NCI-H510A (cell line): ENCODE data around the gene LYPD3.

ENCODE experiments used
- DNase-seq: peaks from one replicate; lab custom pipeline; 2025; lab: John Stamatoyannopoulos, UW

LYPD3 gene

GRCh38 chr19:43430976-43431375, 34.4 kb downstream of the LYPD3 start:
- no peak for DNase-seq

DNA sequence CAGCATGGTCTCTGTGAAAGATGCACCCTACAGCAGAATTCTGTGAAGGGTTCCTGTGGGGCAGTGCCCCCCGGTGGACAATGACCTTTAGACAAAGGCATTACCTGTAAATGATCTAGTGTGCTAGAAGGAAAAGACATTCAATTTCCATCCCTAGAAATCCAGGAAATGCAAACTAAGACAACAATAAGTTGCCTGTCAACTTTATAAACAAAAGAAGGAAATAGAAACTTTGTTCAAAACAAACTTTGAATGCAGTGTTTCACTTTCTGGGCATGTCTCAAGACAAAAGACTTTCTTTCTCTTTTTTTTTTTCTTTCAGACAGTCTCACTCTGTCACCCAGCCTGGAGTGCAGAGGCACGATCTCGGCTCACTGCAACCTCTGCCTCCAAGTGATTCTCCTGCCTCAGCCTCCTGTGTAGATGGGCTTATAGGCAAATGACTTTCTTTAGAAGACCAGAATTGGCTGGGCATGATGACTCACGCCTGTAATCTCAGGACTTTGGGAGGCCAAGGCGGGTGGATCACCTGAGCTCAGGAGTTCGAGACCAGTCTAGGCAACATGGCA, 35.2 kb downstream of the LYPD3 start:
- no peak for DNase-seq

- DNase-seq = no peak
These were observed 36.0 kb downstream of the LYPD3 start for GRCh38 chr19:43429395-43429794.

- DNase-seq = no peak
These were observed 39.6 kb downstream of the LYPD3 start for GRCh38 chr19:43425567-43426392.

- no peak for DNase-seq
These were observed 41.6 kb downstream of the LYPD3 start for GRCh38 chr19:43423779-43424178.

GRCh38 chr19:43422689-43423066, 42.7 kb downstream of the LYPD3 start:
- DNase-seq = no peak

- no peak for DNase-seq
These were observed 43.3 kb downstream of the LYPD3 start for GRCh38 chr19:43422000-43422688.

- DNase-seq = no peak
These were observed 44.5 kb downstream of the LYPD3 start for GRCh38 chr19:43420954-43421353.

GRCh38 chr19:43416951-43417623, 48.3 kb downstream of the LYPD3 start:
- DNase-seq = no peak

DNA sequence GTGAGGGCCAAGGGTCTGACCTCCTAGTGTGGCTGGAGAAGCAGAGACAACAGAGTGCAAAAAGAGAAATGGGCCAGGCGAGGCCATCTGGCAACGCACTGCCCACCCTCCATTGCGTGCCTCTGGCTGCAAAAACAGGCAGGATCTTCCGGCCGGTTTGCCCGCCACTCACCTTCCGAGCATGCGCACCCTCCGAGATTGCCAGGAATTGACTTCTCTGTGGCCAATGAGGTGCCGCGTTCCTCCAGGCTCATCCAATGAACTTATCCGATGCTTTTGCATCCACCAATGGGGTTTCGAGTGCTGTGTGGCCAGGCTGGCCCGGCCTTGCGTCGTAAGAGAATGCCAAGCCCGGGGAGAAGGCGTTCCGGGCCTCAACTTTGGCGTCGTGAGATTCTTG, 50.9 kb downstream of the LYPD3 start, which contains the start of gene TEX101:
Gene TEX101 (plus strand): TSS at position 337 of the 400 bp plus-strand sequence. CDS start 1,030 bp downstream, outside the sequence.
- DNase-seq = no peak

- DNase-seq = no peak
These were observed 53.0 kb downstream of the LYPD3 start for GRCh38 chr19:43412441-43412840.
